Colonic mucosa (tissue), 4 donors: ENCODE measurements around the gene SLC26A2. TPM values are rescaled to one million over a fixed set of nuclear protein-coding genes. Genes with fewer than 3 reads are reported as not detected.

ENCODE experiments used
- DNase-seq: peaks from one replicate; pipeline ENCODE4 v3.0.0-alpha.2; 2020
- H3K27ac ChIP-seq: fragments of 200-600 bp; one replicate; pipeline ENCODE4 v1.8.0; 2021
- H3K27me3 ChIP-seq: fragments of 200-600 bp; one replicate; pipeline ENCODE4 v1.8.0; 2021
- H3K36me3 ChIP-seq: fragments of 200-600 bp; one replicate; pipeline ENCODE4 v1.8.0; 2021
- H3K4me1 ChIP-seq: fragments of 200-600 bp; one replicate; pipeline ENCODE4 v1.8.0; 2021; ENCODE audit warnings: mild to moderate bottlenecking
- H3K4me3 ChIP-seq: fragments of 200-600 bp; one replicate; pipeline ENCODE4 v1.8.0; 2021
- H3K9ac ChIP-seq, 2 donors: one replicate each; pipeline ENCODE4 v1.7.0; 2013; ENCODE audit warnings: control low read depth in 2 of 2, low read depth in 2 of 2, low read length in 2 of 2
- H3K9me3 ChIP-seq: fragments of 200-600 bp; one replicate; pipeline ENCODE4 v1.8.0; 2021
- CTCF ChIP-seq: fragments of 200-600 bp; IDR thresholded peaks from one replicate; pipeline ENCODE4 v1.8.0; 2022; ENCODE audit warnings: antibody characterized with exemption, mild to moderate bottlenecking
- intact Hi-C: fragments of 100-400 bp; cut with DNase I; formaldehyde crosslinking; loops from one replicate; pipeline ENCODE4 v1.14.1; 2022
- total RNA-seq, 2 donors: library from RNA; stranded (reverse); fragmentation: NEBNext Ultra II Directional in 1 of 2; extraction: Animal tissue kit (Norgen Biotek cat#: 25700) in 1 of 2; gene quantifications; one replicate each; pipeline ENCODE4 v1.2.1, GENCODE V29; 2021
- donor health status: healthy.
- donor health status: DM: no; HTN: no; CAD: no.
- donor health status: DM: no; HTN: no; CAD: no.

SLC26A2 gene
- total RNA-seq, 2 donors from 2014 or later: 339 to 770 TPM

GRCh38 chr5:150035139-150035895 lies 74.8 kb downstream of the SLC26A2 start:
- H3K27ac ChIP-seq: no peak overlapping the region
- intact Hi-C loops: no loop called here
- TF ChIP-seq CTCF: no peak

GRCh38 chr5:150036513-150036912 lies 76.0 kb downstream of the SLC26A2 start:
- Histone ChIP-seq H3K9me3 (no peaks in the 10 kb centered on the region), H3K27ac (no peak overlapping the region), H3K4me3 (no peak overlapping the region), H3K36me3 (peaks cover 23% of the 10 kb centered on the region), H3K9ac (no peak overlapping the region), H3K27me3 (no peaks in the 10 kb centered on the region), H3K4me1 (no peaks in the 10 kb centered on the region)
- intact Hi-C loops: no loop called here
- DNase-seq: no peak
- no peak for TF ChIP-seq CTCF

More at GRCh38 chr5:150035139-150035895, 74.8 kb downstream of the SLC26A2 start:
- Histone ChIP-seq H3K4me3 (no peak overlapping the region), H3K9me3 (no peaks in the 10 kb centered on the region), H3K36me3 (peaks cover 19% of the 10 kb centered on the region), H3K4me1 (no peaks in the 10 kb centered on the region), H3K9ac (no peak overlapping the region), H3K27me3 (no peaks in the 10 kb centered on the region)
- DNase-seq: no peak

Other genes starting within 250 kb of the SLC26A2 start
- gene PPARGC1B, start 230.4 kb upstream of the SLC26A2 start, total RNA-seq: 10 to 100 TPM; 13.9 to 41.8 TPM
- gene PDE6A, start 16.0 kb upstream of the SLC26A2 start, total RNA-seq: 1 to 10 TPM; 1.5 to 2.7 TPM
- 1 to 10 TPM; 3.9 to 4.6 TPM for gene TIGD6, start 39.9 kb downstream of the SLC26A2 start, total RNA-seq
- gene HMGXB3, start 40.0 kb downstream of the SLC26A2 start, total RNA-seq: 10 to 100 TPM; 21.8 to 40.2 TPM
- 10 to 100 TPM in 1 of 2 donors, 1 to 10 TPM in 1; 7.2 to 26.1 TPM for gene CSF1R, start 125.8 kb downstream of the SLC26A2 start, total RNA-seq
- 10 to 100 TPM in 1 of 2 donors, 1 to 10 TPM in 1; 8.6 to 18.1 TPM for gene PDGFRB, start 195.1 kb downstream of the SLC26A2 start, total RNA-seq
- 100 to 1,000 TPM; 299 to 498 TPM for gene CDX1, start 206.0 kb downstream of the SLC26A2 start, total RNA-seq
- gene SLC6A7, start 229.3 kb downstream of the SLC26A2 start, total RNA-seq: 10 to 100 TPM in 1 of 2 donors, 1 to 10 TPM in 1; 5.0 to 24.9 TPM